ENCODE results near the gene XIAP.
A peak's percentile ranks its signal among the peaks of the same experiment; 100 is the strongest.

The XIAP gene

GRCh38 chrX:123960956-123961267 lies 101.1 kb downstream of the XIAP start:
- CTCF ChIA-PET = interaction anchor here (0.7 to 3.6 kb wide), 6 partner anchors 11 to 259 kb away, joined by 3 to 24 read pairs (median 4); no protein-coding TSS in a partner anchor
- peak overlapping the region; percentile 72 for H3K4me3 ChIP-seq (ENCODE audit: low read depth, low read length)
- POLR2A ChIA-PET = no interaction called here
- DNase-seq (ENCODE audit: low read depth, low spot score) = no peak
- TF ChIP-seq CTCF (IDR thresholded peaks at IDR 0.05; ENCODE audit: insufficient read depth, low read length, missing control alignments) = no peak

GRCh38 chrX:123961268-123962005 lies 101.6 kb downstream of the XIAP start, which contains the start of gene STAG2:
Gene STAG2, plus strand, starts transcription at chrX:123961706. Its CDS starts 60,922 bp downstream, at chrX:124022628.
- no peak for TF ChIP-seq CTCF (IDR thresholded peaks at IDR 0.05; ENCODE audit: insufficient read depth, low read length, missing control alignments)
- POLR2A ChIA-PET = no interaction called here
- CTCF ChIA-PET = interaction anchor here (0.9 to 3.6 kb wide), 4 partner anchors 11 to 56 kb away, joined by 3 to 24 read pairs (median 4); no protein-coding TSS in a partner anchor
- peak within 1 kb of the TSS; percentile 72 for H3K4me3 ChIP-seq (ENCODE audit: low read depth, low read length)
- DNase-seq (ENCODE audit: low read depth, low spot score) = peak; percentile 34

GRCh38 chrX:123962006-123962467 lies 102.2 kb downstream of the XIAP start:
- POLR2A ChIA-PET = no interaction called here
- CTCF ChIA-PET = no interaction called here

GRCh38 chrX:123962794-123963373 lies 103.0 kb downstream of the XIAP start:
- POLR2A ChIA-PET = no interaction called here
- CTCF ChIA-PET = no interaction called here
- no peak for TF ChIP-seq CTCF (IDR thresholded peaks at IDR 0.05; ENCODE audit: insufficient read depth, low read length, missing control alignments)
- peak; percentile 77 for DNase-seq (ENCODE audit: low read depth, low spot score)
- H3K4me3 ChIP-seq (ENCODE audit: low read depth, low read length) = peak overlapping the region; percentile 72

More at GRCh38 chrX:123962006-123962467, 102.2 kb downstream of the XIAP start:
- DNase-seq (ENCODE audit: low read depth, low spot score) = no peak
- no peak for TF ChIP-seq CTCF (IDR thresholded peaks at IDR 0.05; ENCODE audit: insufficient read depth, low read length, missing control alignments)
- peak overlapping the region; percentile 72 for H3K4me3 ChIP-seq (ENCODE audit: low read depth, low read length)
